DND-41 (cell line): ENCODE measurements around the gene SLC6A12.

ENCODE experiments used
- CTCF ChIP-seq: IDR thresholded peaks from 2 replicates; pipeline ENCODE4 v1.5.1; 2012; ENCODE audit warnings: borderline replicate concordance, low read length, moderate library complexity, mild to moderate bottlenecking; ENCODE audit not compliant: poor library complexity, severe bottlenecking; ENCODE audit errors: extremely low read depth
- EZH2 ChIP-seq: IDR thresholded peaks from 3 replicates; pipeline ENCODE4 v1.6.1; 2012; ENCODE audit warnings: borderline replicate concordance, low read depth, mild to moderate bottlenecking, moderate library complexity, low read length, inconsistent platforms; ENCODE audit not compliant: severe bottlenecking

GRCh38 chr12:186006-186625 is 27.8 kb downstream of the SLC6A12 start:
- TF ChIP-seq EZH2 = no peak
- no peak for TF ChIP-seq CTCF
